Embryonic facial prominence (tissue), 1 donor: ENCODE measurements around the gene GLYATL1.
"Not testable (repeated sequence)": the region's sequence is repeated elsewhere in the genome, so short reads cannot be mapped to it uniquely, and the experiment has no call there.

Experiments
- DNase-seq: peaks from one replicate; pipeline ENCODE4 v3.0.0-alpha.2; 2016; ENCODE audit errors: extremely low spot score

Gene GLYATL1

GRCh38 chr11:58998480-58999290 is 59.4 kb downstream of the GLYATL1 start:
- no peak for DNase-seq

DNA sequence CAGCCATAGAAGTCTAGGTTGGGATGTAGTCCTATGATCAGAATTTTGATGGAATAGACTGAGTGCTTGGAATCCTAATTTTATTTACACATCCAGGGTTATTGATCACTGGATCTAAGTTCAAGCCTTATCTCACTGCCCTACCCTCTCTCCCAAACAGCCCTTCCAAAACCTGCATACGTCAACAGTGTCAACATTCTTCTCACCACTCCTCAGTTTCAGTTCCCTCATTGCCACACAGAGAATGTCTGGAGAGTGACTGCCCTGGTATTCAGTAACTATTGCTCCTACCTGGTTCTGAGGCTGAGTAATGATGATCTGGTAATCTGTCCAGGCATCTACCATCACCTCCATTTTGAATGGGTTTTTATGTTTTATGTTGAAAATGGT is 60.0 kb downstream of the GLYATL1 start:
- DNase-seq: no peak

- DNase-seq: no peak
These were observed 60.7 kb downstream of the GLYATL1 start for GRCh38 chr11:59000003-59000402.

DNA sequence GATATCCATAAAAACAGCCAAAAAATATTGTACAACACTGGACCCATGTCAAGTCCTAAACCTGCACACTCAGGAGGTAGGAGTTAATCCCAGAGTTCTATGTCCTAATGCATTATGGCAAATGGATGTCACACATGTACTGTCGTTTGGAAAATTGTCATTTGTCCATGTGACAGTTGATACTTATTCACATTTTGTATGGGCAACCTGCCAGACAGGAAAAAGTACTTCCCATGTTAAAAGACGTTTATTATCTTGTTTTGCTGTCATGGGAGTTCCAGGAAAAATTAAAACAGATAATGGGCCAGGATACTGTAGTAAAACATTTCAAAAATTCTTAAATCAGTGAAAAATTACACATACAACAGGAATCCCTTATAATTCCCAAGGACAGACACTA is 62.7 kb downstream of the GLYATL1 start:
- not testable (repeated sequence) for DNase-seq
